ENCODE measurements around the gene PRG3.

DNA sequence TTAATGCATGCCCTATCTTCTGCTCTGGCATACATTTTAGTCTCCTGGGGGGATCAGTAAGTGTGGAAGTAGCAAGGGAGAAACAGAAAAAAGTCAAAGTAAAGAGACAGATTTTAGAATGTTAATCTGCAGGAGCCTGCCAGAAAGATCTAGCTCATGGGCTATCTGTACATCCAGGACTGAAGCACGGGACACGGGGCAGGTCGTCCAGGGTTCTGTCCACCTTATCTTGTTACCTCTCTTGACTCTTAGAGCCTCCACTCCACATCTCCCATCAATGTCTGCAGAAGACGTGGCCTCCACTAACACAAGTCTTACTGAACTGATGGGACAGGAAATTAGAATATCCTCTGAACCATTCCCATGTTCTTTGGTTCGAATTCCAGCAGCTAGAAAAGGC is 47.7 kb upstream of the PRG3 start:
- TF ChIP-seq POLR2A (IDR thresholded peaks at IDR 0.05; ENCODE audit: low read depth, low read length) = no peak
- TF ChIP-seq, protein P1, sequence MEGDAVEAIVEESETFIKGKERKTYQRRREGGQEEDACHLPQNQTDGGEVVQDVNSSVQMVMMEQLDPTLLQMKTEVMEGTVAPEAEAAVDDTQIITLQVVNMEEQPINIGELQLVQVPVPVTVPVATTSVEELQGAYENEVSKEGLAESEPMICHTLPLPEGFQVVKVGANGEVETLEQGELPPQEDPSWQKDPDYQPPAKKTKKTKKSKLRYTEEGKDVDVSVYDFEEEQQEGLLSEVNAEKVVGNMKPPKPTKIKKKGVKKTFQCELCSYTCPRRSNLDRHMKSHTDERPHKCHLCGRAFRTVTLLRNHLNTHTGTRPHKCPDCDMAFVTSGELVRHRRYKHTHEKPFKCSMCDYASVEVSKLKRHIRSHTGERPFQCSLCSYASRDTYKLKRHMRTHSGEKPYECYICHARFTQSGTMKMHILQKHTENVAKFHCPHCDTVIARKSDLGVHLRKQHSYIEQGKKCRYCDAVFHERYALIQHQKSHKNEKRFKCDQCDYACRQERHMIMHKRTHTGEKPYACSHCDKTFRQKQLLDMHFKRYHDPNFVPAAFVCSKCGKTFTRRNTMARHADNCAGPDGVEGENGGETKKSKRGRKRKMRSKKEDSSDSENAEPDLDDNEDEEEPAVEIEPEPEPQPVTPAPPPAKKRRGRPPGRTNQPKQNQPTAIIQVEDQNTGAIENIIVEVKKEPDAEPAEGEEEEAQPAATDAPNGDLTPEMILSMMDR (conservative IDR thresholded peaks at IDR 0.05; ENCODE audit: low read depth, low read length) = no peak
- no peak for TF ChIP-seq CHD1 (IDR thresholded peaks at IDR 0.05; ENCODE audit: low read depth, low read length)
- TF ChIP-seq, protein P2, sequence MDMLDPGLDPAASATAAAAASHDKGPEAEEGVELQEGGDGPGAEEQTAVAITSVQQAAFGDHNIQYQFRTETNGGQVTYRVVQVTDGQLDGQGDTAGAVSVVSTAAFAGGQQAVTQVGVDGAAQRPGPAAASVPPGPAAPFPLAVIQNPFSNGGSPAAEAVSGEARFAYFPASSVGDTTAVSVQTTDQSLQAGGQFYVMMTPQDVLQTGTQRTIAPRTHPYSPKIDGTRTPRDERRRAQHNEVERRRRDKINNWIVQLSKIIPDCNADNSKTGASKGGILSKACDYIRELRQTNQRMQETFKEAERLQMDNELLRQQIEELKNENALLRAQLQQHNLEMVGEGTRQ (IDR thresholded peaks at IDR 0.05; ENCODE audit: low read depth, low read length) = no peak
- TF ChIP-seq MAZ (IDR thresholded peaks at IDR 0.05; ENCODE audit: borderline replicate concordance, low read depth, low read length) = no peak
- no peak for TF ChIP-seq RFX5 (IDR thresholded peaks at IDR 0.05; ENCODE audit: low read depth, low read length)
- TF ChIP-seq RAD21 (IDR thresholded peaks at IDR 0.05; ENCODE audit: low read length) = no peak
- no peak for TF ChIP-seq MXI1 (IDR thresholded peaks at IDR 0.05; ENCODE audit: borderline replicate concordance, low read depth, low read length)
- no peak for TF ChIP-seq RCOR1 (IDR thresholded peaks at IDR 0.05; ENCODE audit: insufficient replicate concordance, low read length)
- TF ChIP-seq BHLHE40 (IDR thresholded peaks at IDR 0.05; ENCODE audit: low read depth, low read length) = no peak
- TF ChIP-seq SMC3 (IDR thresholded peaks at IDR 0.05; ENCODE audit: low read depth, low read length) = no peak
- TF ChIP-seq, protein P3, sequence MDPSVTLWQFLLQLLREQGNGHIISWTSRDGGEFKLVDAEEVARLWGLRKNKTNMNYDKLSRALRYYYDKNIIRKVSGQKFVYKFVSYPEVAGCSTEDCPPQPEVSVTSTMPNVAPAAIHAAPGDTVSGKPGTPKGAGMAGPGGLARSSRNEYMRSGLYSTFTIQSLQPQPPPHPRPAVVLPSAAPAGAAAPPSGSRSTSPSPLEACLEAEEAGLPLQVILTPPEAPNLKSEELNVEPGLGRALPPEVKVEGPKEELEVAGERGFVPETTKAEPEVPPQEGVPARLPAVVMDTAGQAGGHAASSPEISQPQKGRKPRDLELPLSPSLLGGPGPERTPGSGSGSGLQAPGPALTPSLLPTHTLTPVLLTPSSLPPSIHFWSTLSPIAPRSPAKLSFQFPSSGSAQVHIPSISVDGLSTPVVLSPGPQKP (IDR thresholded peaks at IDR 0.05; ENCODE audit: borderline replicate concordance, low read depth, low read length) = no peak
- no peak for TF ChIP-seq NFE2L2 (IDR thresholded peaks at IDR 0.05; ENCODE audit: low read depth, low read length)

All from IMR-90 (cell line).